K562 (cell line): ENCODE data around the gene MYO5C. TPM values are rescaled to one million over a fixed set of nuclear protein-coding genes. Genes with fewer than 3 reads are reported as not detected.

Source experiments
- ATAC-seq: fragments of 200-7000 bp; cut with Tn5 transposase; 3 replicates; pipeline ENCODE4 v1.9.1; 2020; ENCODE audit warnings: moderate library complexity
- BruUV-seq: library from RNA; stranded (reverse); fragments of 400-500 nt; replicated peaks from 2 replicates; lab custom pipeline; 2021; lab: Mats Ljungman, UMichigan
- CTCF ChIA-PET: fragments of 300-600 bp; formaldehyde crosslinking; extraction: SDS; loops from one replicate; lab custom pipeline; 2021; ENCODE audit warnings: low intra/inter-chr PET ratio; lab: Yijun Ruan, JAX
- POLR2A ChIA-PET: fragments of 300-600, 350-650 bp; sonication (Branson Sonifier 250); formaldehyde crosslinking; extraction: SDS; loops from one replicate; lab custom pipeline; 2021; ENCODE audit warnings: antibody characterized with exemption, inconsistent platforms; lab: Yijun Ruan, JAX
- DNase-seq, 4 experiments: peaks; one replicate each; pipeline versions ENCODE4 v3.0.0 to v3.0.0-alpha.2; 2011 to 2018; ENCODE audit warnings: low spot score in 3 of 4, mixed read lengths in 3 of 4; ENCODE audit errors: extremely low read depth in 1 of 4
- FAIRE-seq: peaks from 2 replicates; lab custom pipeline; 2011; peaks lifted over from hg19 to GRCh38; lab: Jason Lieb, UNC
- H2AFZ ChIP-seq: 2 replicates; pipeline ENCODE4 v1.6.0; 2011; ENCODE audit warnings: low read depth, low read length, control low read depth, inconsistent platforms
- H3K27ac ChIP-seq: fragments of 200-600 bp; 3 replicates; pipeline ENCODE4 v1.8.0; 2011; ENCODE audit warnings: low read depth, mild to moderate bottlenecking, control low read depth, inconsistent platforms, low read length, moderate library complexity, mixed read lengths; ENCODE audit errors: extremely low read depth
- H3K27me3 ChIP-seq, 2 experiments: fragments of 300-600 bp in 1 of 2; 2 replicates in 1 of 2; 3 replicates in 1 of 2; pipeline versions ENCODE4 v1.6.0 to v1.8.0; 2011; ENCODE audit warnings: inconsistent platforms in 2 of 2, low read length in 2 of 2, mild to moderate bottlenecking in 1 of 2, mixed read lengths in 1 of 2, moderate library complexity in 1 of 2; ENCODE audit not compliant: control insufficient read depth in 2 of 2, insufficient read depth in 2 of 2
- H3K36me3 ChIP-seq: fragments of 300-600 bp; 3 replicates; pipeline ENCODE4 v1.8.0; 2011; ENCODE audit warnings: mild to moderate bottlenecking, low read length, inconsistent platforms; ENCODE audit not compliant: control insufficient read depth, insufficient read depth
- H3K4me1 ChIP-seq, 2 experiments: fragments of 200-600 bp in 1 of 2; replicated peaks in 1 of 2; 2 replicates in 1 of 2; 3 replicates in 1 of 2; pipeline versions ENCODE4 v1.5.1 to v1.8.0; 2011; ENCODE audit warnings: inconsistent platforms in 2 of 2, low read length in 2 of 2, mild to moderate bottlenecking in 1 of 2, mixed read lengths in 1 of 2, moderate library complexity in 1 of 2; ENCODE audit not compliant: control insufficient read depth in 2 of 2, insufficient read depth in 2 of 2
- H3K4me2 ChIP-seq: 2 replicates; pipeline ENCODE4 v1.6.1; 2011; ENCODE audit warnings: low read length, control low read depth, inconsistent platforms, mixed read lengths; ENCODE audit not compliant: insufficient read depth
- H3K4me3 ChIP-seq: fragments of 200-600 bp; sonication (generic), shearing (Covaris generic); 2 replicates; pipeline ENCODE4 v1.5.1; 2016; ENCODE audit warnings: control low read depth, inconsistent platforms
- H3K79me2 ChIP-seq: fragments of 200-600 bp; 3 replicates; pipeline ENCODE4 v1.8.0; 2011; ENCODE audit warnings: low read length, inconsistent platforms; ENCODE audit not compliant: control insufficient read depth, insufficient read depth
- H3K9ac ChIP-seq, 2 experiments: 2 replicates each; pipeline versions ENCODE4 v1.6.0 to v1.6.1; 2011; ENCODE audit warnings: low read depth in 2 of 2, low read length in 2 of 2, control low read depth in 1 of 2, inconsistent platforms in 1 of 2, mild to moderate bottlenecking in 1 of 2, mixed read lengths in 1 of 2; ENCODE audit not compliant: insufficient read depth in 1 of 2
- H3K9me1 ChIP-seq: one replicate; pipeline ENCODE4 v1.6.0; 2011; ENCODE audit warnings: inconsistent platforms, mild to moderate bottlenecking, low read length, moderate library complexity; ENCODE audit not compliant: control insufficient read depth, insufficient read depth
- H3K9me3 ChIP-seq: replicated peaks from 2 replicates; pipeline ENCODE4 v1.5.1; 2011; ENCODE audit warnings: low read depth, low read length, inconsistent platforms; ENCODE audit not compliant: control insufficient read depth, insufficient read depth
- H4K20me1 ChIP-seq: replicated peaks from 2 replicates; pipeline ENCODE4 v1.6.1; 2011; ENCODE audit warnings: low read length, inconsistent platforms, mixed read lengths; ENCODE audit not compliant: control insufficient read depth, insufficient read depth
- ETS2 ChIP-seq: IDR thresholded peaks from 2 replicates; pipeline ENCODE4 v1.6.1; 2016; ENCODE audit warnings: borderline replicate concordance, missing genetic modification characterization, mild to moderate bottlenecking, moderate library complexity, missing compliant biosample characterization; ENCODE audit not compliant: poor library complexity, severe bottlenecking
- HNRNPK ChIP-seq: fragments of 200-400 bp; formaldehyde crosslinking; IDR thresholded peaks from one replicate; pipeline ENCODE4 v1.6.1; 2018; ENCODE audit warnings: mild to moderate bottlenecking, low read depth, low read length; ENCODE audit not compliant: poor library complexity, severe bottlenecking
- IRF2 ChIP-seq: sonication (generic); formaldehyde crosslinking; IDR thresholded peaks from 2 replicates; pipeline ENCODE4 v1.8.1; 2022; ENCODE audit warnings: mild to moderate bottlenecking, missing genetic modification reagents
- MAFK ChIP-seq: IDR thresholded peaks from 2 replicates; pipeline ENCODE4 v1.6.1; 2011; ENCODE audit warnings: low read length, improper control_type of control experiment
- TGIF2 ChIP-seq: sonication (generic); formaldehyde crosslinking; IDR thresholded peaks from 2 replicates; pipeline ENCODE4 v1.8.1; 2022; ENCODE audit warnings: mild to moderate bottlenecking, missing genetic modification reagents, moderate library complexity
- ZNF175 ChIP-seq: fragments of 200-800 bp; sonication (Bioruptor generic); IDR thresholded peaks from 2 replicates; pipeline ENCODE4 v1.6.1; 2016; ENCODE audit warnings: low read depth, mild to moderate bottlenecking, missing genetic modification characterization, missing compliant biosample characterization
- ZNF347 ChIP-seq: fragments of 450-650 bp; formaldehyde crosslinking; IDR thresholded peaks from 2 replicates; pipeline ENCODE4 v1.4.0; 2020; ENCODE audit warnings: low read depth, mild to moderate bottlenecking, moderate library complexity
- ZNF436 ChIP-seq: fragments of 250-450, 450-650 bp; sonication (Bioruptor Pico); formaldehyde crosslinking; IDR thresholded peaks from 2 replicates; pipeline ENCODE4 v1.7.0; 2020; ENCODE audit warnings: mild to moderate bottlenecking
- ZNF584 ChIP-seq: fragments of 200-800 bp; sonication (Bioruptor generic); IDR thresholded peaks from 2 replicates; pipeline ENCODE4 v1.6.1; 2016; ENCODE audit warnings: low read depth, mild to moderate bottlenecking, missing genetic modification characterization, missing compliant biosample characterization
- ZZZ3 ChIP-seq: fragments of 450-650 bp; IDR thresholded peaks from 2 replicates; pipeline ENCODE4 v1.6.1; 2016; ENCODE audit warnings: antibody characterized with exemption, mild to moderate bottlenecking, moderate library complexity
- WGBS: fragments of 100-300 bp; shearing (Covaris generic); methylation state at CpG from one replicate; pipeline ENCODE4 v1.1.6; 2016; ENCODE audit warnings: low coverage, mixed read lengths; ENCODE audit not compliant: insufficient coverage; ENCODE audit errors: missing lambda C conversion rate; 5-methylcytosine and 5-hydroxymethylcytosine counted together
- in situ Hi-C: fragments of 300-500 bp; cut with MboI; formaldehyde crosslinking; loops from 4 replicates; pipeline ENCODE4 v1.15.0; 2018; ENCODE audit warnings: inconsistent platforms, mixed read lengths
- intact Hi-C: fragments of 100-400 bp; cut with micrococcal nuclease; formaldehyde crosslinking; loops from 2 replicates; pipeline ENCODE4 v1.14.2; 2022
- polyA plus RNA-seq, 8 experiments: library from polyadenylated mRNA; depleted of rRNA in 4 of 8; stranded (reverse) in 5 of 8; unstranded in 3 of 8; fragments of >200 nt; fragmentation: Nextera tagmentation in 2 of 8; fragmentation: Illumina TruSeq in 1 of 8; extraction: Ambion mirVana in 2 of 8; extraction: Trizol in 1 of 8; gene quantifications; 2 replicates each; pipeline versions ENCODE4 v1.2.1 to v1.2.3, GENCODE V29; 2011 to 2014; ENCODE audit warnings: inconsistent platforms in 1 of 8, missing spikeins in 1 of 8
- total RNA-seq, 7 experiments: library from RNA; depleted of rRNA in 6 of 7; stranded (reverse); fragments of >200 nt in 6 of 7; fragmentation: Illumina TruSeq in 2 of 7; extraction: Trizol in 2 of 7; gene quantifications; 2 replicates each; pipeline versions ENCODE4 v1.2.1 to v1.2.3, GENCODE V29; 2011 to 2021; ENCODE audit warnings: low replicate concordance in 1 of 7
- TF ChIP-seq, protein P1 (sequence below): fragments of 250-450 bp; sonication (Bioruptor Pico); IDR thresholded peaks from 2 replicates; pipeline ENCODE4 v1.8.0; 2022; ENCODE audit warnings: moderate library complexity, mild to moderate bottlenecking, inconsistent platforms
- TF ChIP-seq, protein P2 (sequence below): IDR thresholded peaks from 2 replicates; pipeline ENCODE4 v1.6.1; 2014; ENCODE audit warnings: antibody characterized with exemption

The MYO5C gene
- total and polyA plus RNA-seq, 9 of the 15 experiments (the other 6 are each of a cell fraction or from before 2014, with no cell fraction given) = 0.01 to 0.24 TPM; not detected in 7

DNA sequence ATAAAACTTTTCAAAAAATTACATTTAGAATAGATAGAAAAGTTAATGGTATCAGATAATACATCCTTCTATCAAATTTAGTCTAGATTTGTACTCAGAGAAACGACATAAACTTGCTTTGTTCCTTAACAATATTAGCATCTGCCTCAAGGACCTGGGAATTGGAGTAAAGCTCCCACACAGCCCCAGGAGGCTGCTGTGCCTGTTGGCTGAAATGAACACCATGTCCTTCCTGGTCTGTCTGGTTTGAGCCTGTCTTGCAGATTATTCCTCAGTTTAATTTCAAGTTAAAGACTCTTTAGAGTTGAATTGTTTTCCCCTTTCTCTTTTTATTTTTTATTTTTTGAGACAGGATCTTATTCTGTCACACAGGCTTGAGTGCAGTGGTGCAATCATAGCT, 123.8 kb downstream of the MYO5C start:
- Histone ChIP-seq H4K20me1 (no peaks in the 10 kb centered on the region), H3K4me2 (no peak overlapping the region), H3K4me3 (no peak overlapping the region), H3K79me2 (no peaks in the 10 kb centered on the region), H3K4me1 (no peaks in the 10 kb centered on the region), H3K36me3 (no peaks in the 10 kb centered on the region), H3K27me3 (peaks cover 15 to 28% of the 10 kb centered on the region in 2 experiments), H2AFZ (no peak overlapping the region), H3K9me3 (no peaks in the 10 kb centered on the region), H3K9ac (no peak overlapping the region), H3K27ac (no peak overlapping the region), H3K9me1 (no peaks in the 10 kb centered on the region)
- POLR2A ChIA-PET = no interaction called here
- TF ChIP-seq, protein P1, sequence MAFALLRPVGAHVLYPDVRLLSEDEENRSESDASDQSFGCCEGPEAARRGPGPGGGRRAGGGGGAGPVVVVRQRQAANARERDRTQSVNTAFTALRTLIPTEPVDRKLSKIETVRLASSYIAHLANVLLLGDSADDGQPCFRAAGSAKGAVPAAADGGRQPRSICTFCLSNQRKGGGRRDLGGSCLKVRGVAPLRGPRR (CRISPR knock-in tag) = no peak
- no peak for TF ChIP-seq HNRNPK
- TF ChIP-seq, protein P2, sequence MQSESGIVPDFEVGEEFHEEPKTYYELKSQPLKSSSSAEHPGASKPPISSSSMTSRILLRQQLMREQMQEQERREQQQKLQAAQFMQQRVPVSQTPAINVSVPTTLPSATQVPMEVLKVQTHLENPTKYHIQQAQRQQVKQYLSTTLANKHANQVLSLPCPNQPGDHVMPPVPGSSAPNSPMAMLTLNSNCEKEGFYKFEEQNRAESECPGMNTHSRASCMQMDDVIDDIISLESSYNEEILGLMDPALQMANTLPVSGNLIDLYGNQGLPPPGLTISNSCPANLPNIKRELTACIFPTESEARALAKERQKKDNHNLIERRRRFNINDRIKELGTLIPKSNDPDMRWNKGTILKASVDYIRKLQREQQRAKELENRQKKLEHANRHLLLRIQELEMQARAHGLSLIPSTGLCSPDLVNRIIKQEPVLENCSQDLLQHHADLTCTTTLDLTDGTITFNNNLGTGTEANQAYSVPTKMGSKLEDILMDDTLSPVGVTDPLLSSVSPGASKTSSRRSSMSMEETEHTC = no peak
- TF ChIP-seq ZNF584 (CRISPR knock-in tag) = no peak
- TF ChIP-seq ZNF436 (CRISPR knock-in tag) = no peak
- no peak for TF ChIP-seq ETS2 (tag)
- TF ChIP-seq ZZZ3 = no peak
- no peak for TF ChIP-seq ZNF347 (CRISPR knock-in tag)
- no peak for TF ChIP-seq IRF2 (CRISPR knock-in tag)
- TF ChIP-seq ZNF175 (CRISPR knock-in tag) = no peak
- no peak for TF ChIP-seq MAFK
- TF ChIP-seq TGIF2 = no peak
- BruUV-seq = no TSS peak
- intact Hi-C loops = no loop called here
- CTCF ChIA-PET = no interaction called here
- DNase-seq (no peak), FAIRE-seq (no peak), ATAC-seq (no peak)
- in situ Hi-C loops = no loop called here
- WGBS = 0% methylated on average over 1 of the region's 1 CpG
